ENCODE data around the gene S1PR5. TPM values are rescaled to one million over a fixed set of nuclear protein-coding genes. Genes with fewer than 3 reads are reported as not detected.
"Not testable (repeated sequence)": the region's sequence is repeated elsewhere in the genome, so short reads cannot be mapped to it uniquely, and the experiment has no call there.

S1PR5 gene
- total RNA-seq, 4 donors from 2014 or later, result 8.9 to 27.2 (median 16.3) TPM

GRCh38 chr19:10546817-10547216 lies 29.6 kb upstream of the S1PR5 start:
- Histone ChIP-seq H3K4me3 (no peak overlapping the region), H3K9me3 (no peaks in the 10 kb centered on the region), H3K27me3 (no peaks in the 10 kb centered on the region), H3K36me3 (peaks cover 17 to 66% (median 30%) of the 10 kb centered on the region in 3 donors), H3K4me1 (peaks cover 17 to 54% (median 20%) of the 10 kb centered on the region in 3 donors), H3K27ac (no peak overlapping the region)
- no peak for DNase-seq
- 80 to 98% methylated on average over 1 to 7 of the region's 17 CpGs for WGBS, 2 donors
- TF ChIP-seq, protein P1, sequence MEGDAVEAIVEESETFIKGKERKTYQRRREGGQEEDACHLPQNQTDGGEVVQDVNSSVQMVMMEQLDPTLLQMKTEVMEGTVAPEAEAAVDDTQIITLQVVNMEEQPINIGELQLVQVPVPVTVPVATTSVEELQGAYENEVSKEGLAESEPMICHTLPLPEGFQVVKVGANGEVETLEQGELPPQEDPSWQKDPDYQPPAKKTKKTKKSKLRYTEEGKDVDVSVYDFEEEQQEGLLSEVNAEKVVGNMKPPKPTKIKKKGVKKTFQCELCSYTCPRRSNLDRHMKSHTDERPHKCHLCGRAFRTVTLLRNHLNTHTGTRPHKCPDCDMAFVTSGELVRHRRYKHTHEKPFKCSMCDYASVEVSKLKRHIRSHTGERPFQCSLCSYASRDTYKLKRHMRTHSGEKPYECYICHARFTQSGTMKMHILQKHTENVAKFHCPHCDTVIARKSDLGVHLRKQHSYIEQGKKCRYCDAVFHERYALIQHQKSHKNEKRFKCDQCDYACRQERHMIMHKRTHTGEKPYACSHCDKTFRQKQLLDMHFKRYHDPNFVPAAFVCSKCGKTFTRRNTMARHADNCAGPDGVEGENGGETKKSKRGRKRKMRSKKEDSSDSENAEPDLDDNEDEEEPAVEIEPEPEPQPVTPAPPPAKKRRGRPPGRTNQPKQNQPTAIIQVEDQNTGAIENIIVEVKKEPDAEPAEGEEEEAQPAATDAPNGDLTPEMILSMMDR (IDR thresholded peaks at IDR 0.05), result no peak
- no peak for TF ChIP-seq POLR2A (IDR thresholded peaks at IDR 0.05)
- intact Hi-C loops (cut with DNase I), result no loop called here

DNA sequence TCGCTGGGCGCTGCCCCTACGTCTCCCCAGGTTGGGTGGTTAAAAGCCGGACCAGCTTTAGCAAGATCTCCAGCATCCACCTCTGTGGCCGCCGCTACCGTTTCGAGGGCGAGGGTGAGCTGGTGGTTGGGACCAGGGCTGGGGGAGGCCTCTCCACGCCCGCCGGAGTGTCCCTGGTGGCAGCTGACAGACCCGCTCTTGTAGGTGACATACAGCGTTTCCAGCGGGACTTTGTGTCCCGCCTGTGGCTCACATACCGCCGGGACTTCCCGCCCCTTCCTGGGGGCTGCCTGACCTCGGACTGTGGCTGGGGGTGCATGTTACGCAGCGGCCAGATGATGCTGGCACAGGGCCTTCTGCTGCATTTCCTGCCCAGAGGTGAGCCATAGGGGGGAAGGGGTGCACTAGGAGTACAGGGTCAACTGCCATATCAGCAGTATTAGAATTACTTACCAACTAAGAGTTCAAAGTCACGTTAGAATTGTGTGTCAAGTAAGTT lies 27.6 kb upstream of the S1PR5 start:
- Histone ChIP-seq H3K4me3 (peak overlapping the region; percentile 82 to 96 (median 91)), H3K9me3 (no peaks in the 10 kb centered on the region), H3K27me3 (no peaks in the 10 kb centered on the region), H3K4me1 (peaks cover 17 to 52% (median 20%) of the 10 kb centered on the region in 3 donors), H3K27ac (peak overlapping the region; percentile 86 to 98 (median 96)), H3K36me3 (peaks cover 6 to 45% (median 20%) of the 10 kb centered on the region in 3 donors)
- no peak for DNase-seq
- TF ChIP-seq POLR2A (IDR thresholded peaks at IDR 0.05), result no peak
- TF ChIP-seq, protein P1 (IDR thresholded peaks at IDR 0.05), result no peak
- intact Hi-C loops (cut with DNase I), result no loop called here
- WGBS, 2 donors, result 0 to 49% methylated on average over 1 to 14 of the region's 23 CpGs

GRCh38 chr19:10544242-10544752 lies 27.1 kb upstream of the S1PR5 start:
- 8 to 20% methylated on average over 8 to 13 of the region's 22 CpGs for WGBS, 2 donors
- intact Hi-C loops (cut with DNase I), result no loop called here
- peaks cover 0 to 2% (median 0%) of the 10 kb centered on the region in 4 donors for H3K27me3 ChIP-seq
- peaks cover 1 to 40% (median 17%) of the 10 kb centered on the region in 3 donors for H3K36me3 ChIP-seq
- peak overlapping the region; percentile 82 to 96 (median 91) for H3K4me3 ChIP-seq
- DNase-seq, result no peak
- peak overlapping the region; percentile 86 to 98 (median 96) for H3K27ac ChIP-seq
- TF ChIP-seq, protein P1 (IDR thresholded peaks at IDR 0.05), result no peak
- TF ChIP-seq POLR2A (IDR thresholded peaks at IDR 0.05), result no peak
- H3K4me1 ChIP-seq, result peaks cover 17 to 47% (median 20%) of the 10 kb centered on the region in 3 donors
- no peaks in the 10 kb centered on the region for H3K9me3 ChIP-seq

GRCh38 chr19:10543420-10544241 lies 26.4 kb upstream of the S1PR5 start, which contains the start of gene ATG4D:
Gene ATG4D, plus strand, starts transcription at chr19:10543904. Its CDS starts 187 bp downstream, at chr19:10544091.
- TF ChIP-seq POLR2A (IDR thresholded peaks at IDR 0.05), result peak in 2 of 4 donors; percentile 81 to 88
- TF ChIP-seq, protein P1 (IDR thresholded peaks at IDR 0.05), result no peak
- no peaks in the 10 kb centered on the region for H3K9me3 ChIP-seq
- H3K27me3 ChIP-seq, result peaks cover 0 to 6% (median 0%) of the 10 kb centered on the region in 4 donors
- H3K4me3 ChIP-seq, result peak within 1 kb of the TSS; percentile 82 to 96 (median 91)
- H3K27ac ChIP-seq, result peak within 1 kb of the TSS; percentile 86 to 98 (median 96)
- intact Hi-C loops (cut with DNase I), result no loop called here
- H3K36me3 ChIP-seq, result peaks cover 0 to 34% (median 11%) of the 10 kb centered on the region in 3 donors
- H3K4me1 ChIP-seq, result peaks cover 17 to 45% (median 20%) of the 10 kb centered on the region in 3 donors
- 2 to 5% methylated on average over 5 to 7 of the region's 79 CpGs for WGBS, 2 donors
- no peak for DNase-seq

- no peak for DNase-seq
- H3K36me3 ChIP-seq, result peaks cover 0 to 28% (median 10%) of the 10 kb centered on the region in 3 donors
- 45 to 47% methylated on average over 8 of the region's 8 CpGs for WGBS, 2 donors
- peak overlapping the region; percentile 86 to 98 (median 96) for H3K27ac ChIP-seq
- H3K27me3 ChIP-seq, result peaks cover 0 to 6% (median 0%) of the 10 kb centered on the region in 4 donors
- H3K9me3 ChIP-seq, result no peaks in the 10 kb centered on the region
- peak overlapping the region in 3 of 4 donors; percentile 82 to 93 (median 89) for H3K4me3 ChIP-seq
- intact Hi-C loops (cut with DNase I), result no loop called here
- TF ChIP-seq, protein P1 (IDR thresholded peaks at IDR 0.05), result no peak
- TF ChIP-seq POLR2A (IDR thresholded peaks at IDR 0.05), result no peak
- H3K4me1 ChIP-seq, result peaks cover 17 to 45% (median 20%) of the 10 kb centered on the region in 3 donors
Observed at GRCh38 chr19:10543059-10543419, 25.8 kb upstream of the S1PR5 start.

GRCh38 chr19:10539016-10539415 lies 21.8 kb upstream of the S1PR5 start:
- WGBS, 2 donors, result 53 to 83% methylated on average over 5 to 7 of the region's 9 CpGs
- DNase-seq; H3K27ac ChIP-seq; H3K4me3 ChIP-seq; intact Hi-C loops (cut with DNase I); H3K36me3 ChIP-seq; H3K9me3 ChIP-seq: not testable (repeated sequence)
- Histone ChIP-seq H3K27me3 (peaks cover 0 to 17% (median 0%) of the 10 kb centered on the region in 4 donors), H3K4me1 (peaks cover 0 to 37% (median 14%) of the 10 kb centered on the region in 3 donors)

Data from esophagus squamous epithelium (tissue), 5 donors.